ENCODE measurements around the gene SH3YL1. TPM values are rescaled to one million over a fixed set of nuclear protein-coding genes. Genes with fewer than 3 reads are reported as not detected.

The SH3YL1 gene
- total and polyA plus RNA-seq, 3 experiments from 2014 or later = 16.6 to 21.8 (median 19.7) TPM

- DNase-seq = peak; percentile 18 to 64 (median 29)
- Histone ChIP-seq H3K27ac (ENCODE audit: low read depth, low read length) (no peak overlapping the region), H3K27me3 (ENCODE audit: insufficient read depth, low read length, poor library complexity, severe bottlenecking) (peaks cover 14% of the 10 kb centered on the region), H3K4me3 (ENCODE audit: low read length) (peak overlapping the region; percentile 56), H3K9me3 (ENCODE audit: low read length) (no peaks in the 10 kb centered on the region), H3K36me3 (ENCODE audit: insufficient read depth, low read length) (no peaks in the 10 kb centered on the region), H3K4me1 (ENCODE audit: insufficient read depth, low read length) (peaks cover 14% of the 10 kb centered on the region)
- H3K4me1 Mint-ChIP-seq = peaks cover 8 to 16% (median 13%) of the 10 kb centered on the region in 3 donors
- peak overlapping the region in 1 of 8 donors; percentile 24 for H3K27ac Mint-ChIP-seq
- peaks cover 13 to 44% of the 10 kb centered on the region in 2 donors for H3K27me3 Mint-ChIP-seq
- ChIA-PET CTCF (interaction anchor here (0.8 to 2.3 kb wide), 11 partner anchors 10 to 347 kb away, joined by 3 to 7 read pairs (median 4); no protein-coding TSS in a partner anchor), POLR2A (no interaction called here)
- H3K4me3 Mint-ChIP-seq = peak overlapping the region; percentile 23 to 87 (median 69)
- no peaks in the 10 kb centered on the region for H3K36me3 Mint-ChIP-seq
- no peaks in the 10 kb centered on the region for H3K9me3 Mint-ChIP-seq
These were observed 26.4 kb upstream of the SH3YL1 start for GRCh38 chr2:290090-290722.

GRCh38 chr2:289362-290089, 25.7 kb upstream of the SH3YL1 start:
- no peak overlapping the region for H3K27ac ChIP-seq (ENCODE audit: low read depth, low read length)
- H3K4me1 Mint-ChIP-seq = peaks cover 8 to 16% (median 13%) of the 10 kb centered on the region in 3 donors
- peaks cover 14% of the 10 kb centered on the region for H3K27me3 ChIP-seq (ENCODE audit: insufficient read depth, low read length, poor library complexity, severe bottlenecking)
- H3K27me3 Mint-ChIP-seq = peaks cover 13 to 39% of the 10 kb centered on the region in 2 donors
- peak overlapping the region; percentile 68 to 87 (median 75) for H3K4me3 Mint-ChIP-seq
- peak overlapping the region; percentile 56 for H3K4me3 ChIP-seq (ENCODE audit: low read length)
- H3K9me3 Mint-ChIP-seq = no peaks in the 10 kb centered on the region
- H3K4me1 ChIP-seq (ENCODE audit: insufficient read depth, low read length) = peaks cover 14% of the 10 kb centered on the region
- H3K9me3 ChIP-seq (ENCODE audit: low read length) = no peaks in the 10 kb centered on the region
- H3K36me3 ChIP-seq (ENCODE audit: insufficient read depth, low read length) = no peaks in the 10 kb centered on the region
- DNase-seq = peak in 1 of 5 donors; percentile 17
- ChIA-PET CTCF (interaction anchor here (0.9 to 2.3 kb wide), 9 partner anchors 9 to 348 kb away, joined by 3 to 7 read pairs (median 4); no protein-coding TSS in a partner anchor), POLR2A (no interaction called here)
- no peaks in the 10 kb centered on the region for H3K36me3 Mint-ChIP-seq
- peak overlapping the region in 1 of 8 donors; percentile 38 for H3K27ac Mint-ChIP-seq

GRCh38 chr2:288758-289361, 25.0 kb upstream of the SH3YL1 start:
- Mint-ChIP-seq H3K4me1 (peaks cover 8 to 16% (median 13%) of the 10 kb centered on the region in 3 donors), H3K36me3 (no peaks in the 10 kb centered on the region), H3K4me3 (peak overlapping the region in 5 of 7 donors; percentile 29 to 87 (median 64)), H3K27ac (no peak overlapping the region), H3K9me3 (no peaks in the 10 kb centered on the region), H3K27me3 (peaks cover 13 to 36% of the 10 kb centered on the region in 2 donors)
- H3K9me3 ChIP-seq (ENCODE audit: low read length) = no peaks in the 10 kb centered on the region
- peaks cover 14% of the 10 kb centered on the region for H3K4me1 ChIP-seq (ENCODE audit: insufficient read depth, low read length)
- peaks cover 14% of the 10 kb centered on the region for H3K27me3 ChIP-seq (ENCODE audit: insufficient read depth, low read length, poor library complexity, severe bottlenecking)
- no peak overlapping the region for H3K27ac ChIP-seq (ENCODE audit: low read depth, low read length)
- CTCF ChIA-PET = interaction anchor here (1.2 to 2.3 kb wide), 2 partner anchors 346 to 348 kb away, joined by 3 to 6 read pairs; no protein-coding TSS in a partner anchor
- no peak overlapping the region for H3K4me3 ChIP-seq (ENCODE audit: low read length)
- H3K36me3 ChIP-seq (ENCODE audit: insufficient read depth, low read length) = no peaks in the 10 kb centered on the region
- POLR2A ChIA-PET = no interaction called here
- no peak for DNase-seq

- peaks cover 13 to 36% of the 10 kb centered on the region in 2 donors for H3K27me3 Mint-ChIP-seq
- ChIA-PET POLR2A (no interaction called here), CTCF (interaction anchor here (2.3 kb wide), 1 partner anchor 349 kb away, joined by 6 read pairs; no protein-coding TSS in a partner anchor)
- Histone ChIP-seq H3K4me1 (ENCODE audit: insufficient read depth, low read length) (peaks cover 14% of the 10 kb centered on the region), H3K4me3 (ENCODE audit: low read length) (no peak within 1 kb of the TSS), H3K9me3 (ENCODE audit: low read length) (no peaks in the 10 kb centered on the region), H3K36me3 (ENCODE audit: insufficient read depth, low read length) (no peaks in the 10 kb centered on the region), H3K27me3 (ENCODE audit: insufficient read depth, low read length, poor library complexity, severe bottlenecking) (peaks cover 14% of the 10 kb centered on the region), H3K27ac (ENCODE audit: low read depth, low read length) (no peak within 1 kb of the TSS)
- H3K4me1 Mint-ChIP-seq = peaks cover 8 to 16% (median 13%) of the 10 kb centered on the region in 3 donors
- H3K36me3 Mint-ChIP-seq = no peaks in the 10 kb centered on the region
- H3K9me3 Mint-ChIP-seq = no peaks in the 10 kb centered on the region
- no peak within 1 kb of the TSS for H3K27ac Mint-ChIP-seq
- peak within 1 kb of the TSS in 6 of 7 donors; percentile 29 to 87 (median 59) for H3K4me3 Mint-ChIP-seq
- DNase-seq = no peak
These were observed 24.3 kb upstream of the SH3YL1 start, which contains the start of gene ALKAL2 for GRCh38 chr2:287911-288757. ALKAL2 (minus strand) TSS chr2:288091; CDS start chr2:287835, 256 bp downstream.

- Histone ChIP-seq H3K36me3 (ENCODE audit: insufficient read depth, low read length) (no peaks in the 10 kb centered on the region), H3K4me1 (ENCODE audit: insufficient read depth, low read length) (peaks cover 14% of the 10 kb centered on the region), H3K27me3 (ENCODE audit: insufficient read depth, low read length, poor library complexity, severe bottlenecking) (peaks cover 14% of the 10 kb centered on the region), H3K4me3 (ENCODE audit: low read length) (no peak overlapping the region), H3K27ac (ENCODE audit: low read depth, low read length) (no peak overlapping the region), H3K9me3 (ENCODE audit: low read length) (no peaks in the 10 kb centered on the region)
- no peak overlapping the region for H3K27ac Mint-ChIP-seq
- CTCF ChIA-PET = no interaction called here
- H3K36me3 Mint-ChIP-seq = peaks cover 0 to 4% (median 0%) of the 10 kb centered on the region in 3 donors
- no peak overlapping the region for H3K4me3 Mint-ChIP-seq
- no peak for DNase-seq
- no peaks in the 10 kb centered on the region for H3K9me3 Mint-ChIP-seq
- H3K4me1 Mint-ChIP-seq = peaks cover 8 to 16% (median 13%) of the 10 kb centered on the region in 3 donors
- peaks cover 13 to 36% of the 10 kb centered on the region in 2 donors for H3K27me3 Mint-ChIP-seq
- POLR2A ChIA-PET = no interaction called here
These were observed 23.6 kb upstream of the SH3YL1 start for GRCh38 chr2:287471-287885.

GRCh38 chr2:286774-287392, 23.1 kb upstream of the SH3YL1 start:
- POLR2A ChIA-PET = no interaction called here
- H3K4me3 ChIP-seq (ENCODE audit: low read length) = no peak overlapping the region
- H3K4me1 ChIP-seq (ENCODE audit: insufficient read depth, low read length) = peaks cover 14% of the 10 kb centered on the region
- DNase-seq = no peak
- Mint-ChIP-seq H3K36me3 (peaks cover 0 to 10% (median 2%) of the 10 kb centered on the region in 3 donors), H3K27ac (no peak overlapping the region), H3K4me3 (peak overlapping the region in 5 of 7 donors; percentile 29 to 75 (median 54)), H3K27me3 (peaks cover 13 to 35% of the 10 kb centered on the region in 2 donors), H3K4me1 (peaks cover 8 to 16% (median 13%) of the 10 kb centered on the region in 3 donors), H3K9me3 (no peaks in the 10 kb centered on the region)
- H3K27ac ChIP-seq (ENCODE audit: low read depth, low read length) = no peak overlapping the region
- no peaks in the 10 kb centered on the region for H3K36me3 ChIP-seq (ENCODE audit: insufficient read depth, low read length)
- CTCF ChIA-PET = no interaction called here
- peaks cover 14% of the 10 kb centered on the region for H3K27me3 ChIP-seq (ENCODE audit: insufficient read depth, low read length, poor library complexity, severe bottlenecking)
- H3K9me3 ChIP-seq (ENCODE audit: low read length) = no peaks in the 10 kb centered on the region

- peak overlapping the region in 6 of 7 donors; percentile 2 to 58 (median 37) for H3K4me3 Mint-ChIP-seq
- no peak for DNase-seq
- Histone ChIP-seq H3K9me3 (ENCODE audit: low read length) (no peaks in the 10 kb centered on the region), H3K36me3 (ENCODE audit: insufficient read depth, low read length) (no peaks in the 10 kb centered on the region), H3K4me3 (ENCODE audit: low read length) (no peak overlapping the region), H3K27me3 (ENCODE audit: insufficient read depth, low read length, poor library complexity, severe bottlenecking) (peaks cover 14% of the 10 kb centered on the region), H3K27ac (ENCODE audit: low read depth, low read length) (no peak overlapping the region), H3K4me1 (ENCODE audit: insufficient read depth, low read length) (peaks cover 14% of the 10 kb centered on the region)
- peaks cover 0 to 18% (median 3%) of the 10 kb centered on the region in 3 donors for H3K36me3 Mint-ChIP-seq
- peak overlapping the region in 1 of 8 donors; percentile 21 for H3K27ac Mint-ChIP-seq
- H3K4me1 Mint-ChIP-seq = peaks cover 8 to 16% (median 13%) of the 10 kb centered on the region in 3 donors
- no peaks in the 10 kb centered on the region for H3K9me3 Mint-ChIP-seq
- CTCF ChIA-PET = no interaction called here
- POLR2A ChIA-PET = no interaction called here
- peaks cover 11 to 31% of the 10 kb centered on the region in 2 donors for H3K27me3 Mint-ChIP-seq
These were observed 22.2 kb upstream of the SH3YL1 start for GRCh38 chr2:286035-286434.
